GM21423 (cell line): Measurements from ENCODE around the gene LRRC3B.

ENCODE experiments used
- ATAC-seq: cut with Tn5 transposase; IDR thresholded peaks from one replicate; pipeline ENCODE4 v1.9.1; 2021; ENCODE audit warnings: mild to moderate bottlenecking, moderate library complexity; ENCODE audit not compliant: unreplicated experiment

LRRC3B gene

DNA sequence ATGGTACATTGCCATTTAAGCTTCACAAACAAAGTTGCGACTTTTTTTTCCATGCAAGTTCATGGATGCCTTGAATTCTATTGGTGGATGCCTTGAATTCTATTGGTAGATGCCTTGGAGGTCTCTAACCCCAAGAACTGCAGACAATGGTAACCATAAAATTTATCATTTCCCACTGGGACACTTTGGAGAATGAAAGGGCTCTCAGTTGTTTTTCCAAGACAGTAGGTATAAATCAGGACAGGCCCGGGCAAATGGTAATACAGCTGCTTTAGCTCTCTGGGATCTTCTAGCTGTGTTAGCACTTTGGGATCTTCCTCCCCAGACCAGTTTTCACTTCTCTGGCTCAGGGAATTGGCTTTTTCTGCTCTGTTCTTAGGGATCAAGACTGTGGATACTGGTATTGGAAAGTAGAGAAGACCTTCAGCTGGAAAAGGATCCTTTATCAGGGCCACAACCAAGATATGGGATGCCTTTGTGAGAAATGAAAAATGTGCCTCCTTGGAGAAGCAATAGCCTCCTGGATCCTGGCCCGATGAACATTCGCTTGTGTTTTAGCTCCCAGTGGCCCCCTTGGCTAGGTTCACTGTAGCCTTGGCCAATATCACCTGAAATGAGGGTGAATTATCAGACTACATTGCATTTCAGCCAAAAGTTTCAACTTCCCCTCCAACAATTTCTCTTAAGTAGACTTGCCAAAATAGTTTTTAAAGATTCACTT is 8.3 kb downstream of the LRRC3B start:
- no peak for ATAC-seq

GRCh38 chr3:26631390-26631738 is 8.8 kb downstream of the LRRC3B start:
- no peak for ATAC-seq

- ATAC-seq: no peak
Measured at GRCh38 chr3:26634601-26635000, 12.0 kb downstream of the LRRC3B start.

GRCh38 chr3:26636096-26636727 is 13.6 kb downstream of the LRRC3B start:
- no peak for ATAC-seq

- no peak for ATAC-seq
Measured at GRCh38 chr3:26637698-26638097, 15.1 kb downstream of the LRRC3B start.

GRCh38 chr3:26638113-26638512 is 15.5 kb downstream of the LRRC3B start:
- ATAC-seq: no peak

GRCh38 chr3:26639339-26639738 is 16.8 kb downstream of the LRRC3B start:
- no peak for ATAC-seq

DNA sequence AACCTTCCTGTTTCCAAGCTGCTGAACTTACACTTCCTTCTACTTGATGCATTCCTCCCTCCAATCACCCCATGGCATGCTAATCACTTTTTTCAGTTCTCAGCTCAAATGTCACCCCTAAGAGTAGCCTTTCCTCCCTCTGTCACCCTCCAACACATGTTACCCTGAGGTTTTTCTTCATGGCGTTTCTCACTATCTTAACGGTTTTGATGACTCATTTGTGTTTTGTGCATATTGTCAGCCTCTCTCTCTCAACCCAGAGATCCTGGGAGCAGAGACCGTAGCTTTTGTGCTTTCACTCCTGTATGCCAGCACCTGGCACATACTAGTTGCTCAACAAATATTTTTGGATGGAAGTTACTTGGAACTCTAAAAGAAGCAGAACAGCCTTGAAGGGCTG is 24.5 kb downstream of the LRRC3B start:
- ATAC-seq: no peak

- no peak for ATAC-seq
Measured at GRCh38 chr3:26648461-26648860, 25.9 kb downstream of the LRRC3B start.

DNA sequence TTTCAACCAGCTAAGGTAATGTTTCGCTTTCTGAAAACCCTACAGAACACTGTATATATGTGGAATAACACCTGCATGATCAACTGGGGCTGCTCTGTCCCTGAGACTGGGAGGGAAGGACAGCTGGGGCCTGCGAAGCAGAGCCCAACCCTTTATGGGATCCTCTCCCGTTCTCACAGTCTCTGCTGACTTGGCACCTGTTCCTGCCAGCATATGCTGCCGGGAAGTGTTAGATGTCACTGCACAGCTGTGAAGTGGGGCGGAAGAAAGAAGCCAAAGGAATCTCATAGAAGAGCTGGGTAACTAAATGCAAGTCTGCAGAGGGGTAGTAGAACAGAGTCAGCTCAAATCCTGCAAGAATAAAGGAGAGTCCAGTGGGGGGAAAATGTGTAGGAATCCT is 29.6 kb downstream of the LRRC3B start:
- ATAC-seq: no peak

GRCh38 chr3:26653811-26654425 is 31.3 kb downstream of the LRRC3B start:
- ATAC-seq: no peak

DNA sequence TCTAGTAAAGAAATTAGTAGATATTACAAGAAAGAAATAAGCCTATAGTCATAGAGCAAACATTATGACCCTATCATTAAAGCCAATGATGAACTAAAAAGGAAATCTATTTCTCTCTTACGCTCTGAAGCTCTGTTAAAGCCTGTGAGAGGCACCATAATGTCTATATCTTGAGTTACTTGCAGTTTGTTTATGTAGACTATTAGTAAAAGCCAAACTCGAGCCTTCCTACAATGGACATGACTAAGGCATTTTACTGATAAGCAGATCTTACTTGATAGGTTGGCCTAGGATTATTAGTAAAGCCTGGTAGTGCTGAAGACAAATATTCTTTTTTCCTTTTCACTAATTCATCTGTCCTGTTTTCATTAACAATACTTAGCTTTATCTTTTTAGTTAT is 32.7 kb downstream of the LRRC3B start:
- ATAC-seq: no peak

GRCh38 chr3:26657348-26657976 is 34.9 kb downstream of the LRRC3B start:
- no peak for ATAC-seq

- ATAC-seq: no peak
Measured at GRCh38 chr3:26668171-26668570, 45.6 kb downstream of the LRRC3B start.

GRCh38 chr3:26668696-26669095 is 46.1 kb downstream of the LRRC3B start:
- no peak for ATAC-seq

GRCh38 chr3:26675336-26675735 is 52.8 kb downstream of the LRRC3B start:
- no peak for ATAC-seq

DNA sequence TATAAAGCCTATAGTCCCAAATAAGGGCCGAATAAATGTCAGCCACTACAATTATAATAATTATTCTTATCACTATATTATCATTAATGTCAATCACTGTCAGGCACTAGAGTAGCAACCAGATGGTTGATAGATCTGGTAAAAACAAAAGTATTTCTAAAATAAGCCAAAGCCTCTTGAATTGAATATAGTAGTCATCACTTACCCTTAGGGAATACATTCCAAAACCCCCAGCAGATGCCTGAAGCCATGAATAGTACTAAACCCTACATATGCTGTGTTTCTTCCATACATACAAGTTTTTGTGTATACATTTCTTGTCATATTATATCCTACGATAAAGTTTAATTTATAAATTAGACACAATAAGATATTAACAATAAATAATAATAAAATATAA is 59.1 kb downstream of the LRRC3B start:
- ATAC-seq: no peak

GRCh38 chr3:26682406-26682805 is 59.8 kb downstream of the LRRC3B start:
- ATAC-seq: no peak

DNA sequence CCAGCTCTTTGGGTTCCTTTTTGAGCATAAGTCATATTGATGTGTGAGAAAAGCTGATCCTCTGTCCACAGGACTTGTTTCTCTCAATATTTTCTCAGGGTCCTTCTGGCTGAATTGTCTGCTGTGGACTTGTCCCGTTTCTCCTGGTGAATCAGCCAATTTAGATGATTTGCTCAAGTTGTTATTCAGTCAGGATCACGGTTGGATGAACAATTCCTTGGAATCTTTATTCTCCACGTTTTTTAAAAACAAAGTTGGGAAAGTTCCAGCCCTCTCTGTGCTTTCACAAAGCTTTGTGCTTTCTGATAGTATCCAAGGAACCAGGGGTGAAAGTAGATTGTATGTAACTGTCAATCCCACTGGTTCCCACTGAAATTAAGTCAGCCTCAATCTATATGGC is 61.3 kb downstream of the LRRC3B start:
- no peak for ATAC-seq

- no peak for ATAC-seq
Measured at GRCh38 chr3:26687466-26687865, 64.9 kb downstream of the LRRC3B start.

- ATAC-seq: no peak
Measured at GRCh38 chr3:26699553-26699952, 77.0 kb downstream of the LRRC3B start.

- peak; percentile 44 for ATAC-seq
Measured at GRCh38 chr3:26703519-26703918, 80.9 kb downstream of the LRRC3B start.
